ENCODE results near the gene FAM181A. TPM values are rescaled to one million over a fixed set of nuclear protein-coding genes. Genes with fewer than 3 reads are reported as not detected.
A peak's percentile ranks its signal among the peaks of the same experiment; 100 is the strongest.

Gene FAM181A
- total and polyA plus RNA-seq, 2 donors: 0.11 TPM; not detected in 1

GRCh38 chr14:93957751-93958566, 30.8 kb downstream of the FAM181A start:
- no peaks in the 10 kb centered on the region for H3K9me3 ChIP-seq (ENCODE audit: control insufficient read depth in 2 of 2, insufficient read depth in 1 of 2, low read length in 1 of 2)
- H3K27ac ChIP-seq (ENCODE audit: low read depth in 1 of 2, low read length in 1 of 2): no peak overlapping the region
- no peak overlapping the region for H3K4me3 ChIP-seq (ENCODE audit: low read length in 2 of 2)
- 97% methylated on average over 16 of the region's 16 CpGs for WGBS
- H3K4me1 ChIP-seq (ENCODE audit: control insufficient read depth in 2 of 2, insufficient read depth in 2 of 2, low read length in 2 of 2): peaks cover 0 to 50% of the 10 kb centered on the region in 2 donors
- no peak for DNase-seq (ENCODE audit: low read depth in 6 of 9, low spot score in 9 of 9)
- peaks cover 0 to 4% of the 10 kb centered on the region in 2 donors for H3K27me3 ChIP-seq (ENCODE audit: control insufficient read depth in 2 of 2, insufficient read depth in 1 of 2, low read length in 1 of 2)
- H3K36me3 ChIP-seq (ENCODE audit: control insufficient read depth in 2 of 2, insufficient read depth in 2 of 2, low read length in 1 of 2): no peaks in the 10 kb centered on the region

- 94% methylated on average over 7 of the region's 7 CpGs for WGBS
- Histone ChIP-seq H3K27ac (ENCODE audit: low read depth in 1 of 2, low read length in 1 of 2) (no peak overlapping the region), H3K4me3 (ENCODE audit: low read length in 2 of 2) (no peak overlapping the region), H3K27me3 (ENCODE audit: control insufficient read depth in 2 of 2, insufficient read depth in 1 of 2, low read length in 1 of 2) (peaks cover 0 to 4% of the 10 kb centered on the region in 2 donors), H3K9me3 (ENCODE audit: control insufficient read depth in 2 of 2, insufficient read depth in 1 of 2, low read length in 1 of 2) (no peaks in the 10 kb centered on the region), H3K36me3 (ENCODE audit: control insufficient read depth in 2 of 2, insufficient read depth in 2 of 2, low read length in 1 of 2) (no peaks in the 10 kb centered on the region), H3K4me1 (ENCODE audit: control insufficient read depth in 2 of 2, insufficient read depth in 2 of 2, low read length in 2 of 2) (peaks cover 0 to 51% of the 10 kb centered on the region in 2 donors)
- DNase-seq (ENCODE audit: low read depth in 6 of 9, low spot score in 9 of 9): no peak
Observed at GRCh38 chr14:93958567-93959238, 31.6 kb downstream of the FAM181A start.

- no peaks in the 10 kb centered on the region for H3K36me3 ChIP-seq (ENCODE audit: control insufficient read depth in 2 of 2, insufficient read depth in 2 of 2, low read length in 1 of 2)
- H3K27me3 ChIP-seq (ENCODE audit: control insufficient read depth in 2 of 2, insufficient read depth in 1 of 2, low read length in 1 of 2): no peaks in the 10 kb centered on the region
- no peak overlapping the region for H3K27ac ChIP-seq (ENCODE audit: low read depth in 1 of 2, low read length in 1 of 2)
- WGBS: 58% methylated on average over 23 of the region's 23 CpGs
- DNase-seq (ENCODE audit: low read depth in 6 of 9, low spot score in 9 of 9): peak in 6 of 9 donors; percentile 28 to 67 (median 32)
- peaks cover 0 to 51% of the 10 kb centered on the region in 2 donors for H3K4me1 ChIP-seq (ENCODE audit: control insufficient read depth in 2 of 2, insufficient read depth in 2 of 2, low read length in 2 of 2)
- no peak overlapping the region for H3K4me3 ChIP-seq (ENCODE audit: low read length in 2 of 2)
- no peaks in the 10 kb centered on the region for H3K9me3 ChIP-seq (ENCODE audit: control insufficient read depth in 2 of 2, insufficient read depth in 1 of 2, low read length in 1 of 2)
Observed at GRCh38 chr14:93959239-93960107, 32.3 kb downstream of the FAM181A start.

- Histone ChIP-seq H3K4me1 (ENCODE audit: control insufficient read depth in 2 of 2, insufficient read depth in 2 of 2, low read length in 2 of 2) (peaks cover 0 to 46% of the 10 kb centered on the region in 2 donors), H3K27ac (ENCODE audit: low read depth in 1 of 2, low read length in 1 of 2) (no peak overlapping the region), H3K4me3 (ENCODE audit: low read length in 2 of 2) (no peak overlapping the region), H3K9me3 (ENCODE audit: control insufficient read depth in 2 of 2, insufficient read depth in 1 of 2, low read length in 1 of 2) (no peaks in the 10 kb centered on the region), H3K27me3 (ENCODE audit: control insufficient read depth in 2 of 2, insufficient read depth in 1 of 2, low read length in 1 of 2) (no peaks in the 10 kb centered on the region), H3K36me3 (ENCODE audit: control insufficient read depth in 2 of 2, insufficient read depth in 2 of 2, low read length in 1 of 2) (no peaks in the 10 kb centered on the region)
- DNase-seq (ENCODE audit: low read depth in 6 of 9, low spot score in 9 of 9): no peak
Observed at GRCh38 chr14:93960108-93960475, 32.9 kb downstream of the FAM181A start.

GRCh38 chr14:93960774-93961438, 33.8 kb downstream of the FAM181A start:
- Histone ChIP-seq H3K36me3 (ENCODE audit: control insufficient read depth in 2 of 2, insufficient read depth in 2 of 2, low read length in 1 of 2) (no peaks in the 10 kb centered on the region), H3K9me3 (ENCODE audit: control insufficient read depth in 2 of 2, insufficient read depth in 1 of 2, low read length in 1 of 2) (no peaks in the 10 kb centered on the region), H3K4me1 (ENCODE audit: control insufficient read depth in 2 of 2, insufficient read depth in 2 of 2, low read length in 2 of 2) (peaks cover 0 to 42% of the 10 kb centered on the region in 2 donors), H3K27ac (ENCODE audit: low read depth in 1 of 2, low read length in 1 of 2) (no peak overlapping the region), H3K4me3 (ENCODE audit: low read length in 2 of 2) (no peak overlapping the region), H3K27me3 (ENCODE audit: control insufficient read depth in 2 of 2, insufficient read depth in 1 of 2, low read length in 1 of 2) (no peaks in the 10 kb centered on the region)
- 95% methylated on average over 3 of the region's 3 CpGs for WGBS
- DNase-seq (ENCODE audit: low read depth in 6 of 9, low spot score in 9 of 9): no peak

GRCh38 chr14:93961620-93962019, 34.5 kb downstream of the FAM181A start:
- no peak overlapping the region for H3K4me3 ChIP-seq (ENCODE audit: low read length in 2 of 2)
- peaks cover 0 to 37% of the 10 kb centered on the region in 2 donors for H3K4me1 ChIP-seq (ENCODE audit: control insufficient read depth in 2 of 2, insufficient read depth in 2 of 2, low read length in 2 of 2)
- H3K27ac ChIP-seq (ENCODE audit: low read depth in 1 of 2, low read length in 1 of 2): no peak overlapping the region
- H3K9me3 ChIP-seq (ENCODE audit: control insufficient read depth in 2 of 2, insufficient read depth in 1 of 2, low read length in 1 of 2): no peaks in the 10 kb centered on the region
- WGBS: 96% methylated on average over 8 of the region's 8 CpGs
- DNase-seq (ENCODE audit: low read depth in 6 of 9, low spot score in 9 of 9): no peak
- no peaks in the 10 kb centered on the region for H3K36me3 ChIP-seq (ENCODE audit: control insufficient read depth in 2 of 2, insufficient read depth in 2 of 2, low read length in 1 of 2)
- H3K27me3 ChIP-seq (ENCODE audit: control insufficient read depth in 2 of 2, insufficient read depth in 1 of 2, low read length in 1 of 2): no peaks in the 10 kb centered on the region

GRCh38 chr14:93962701-93963601, 35.8 kb downstream of the FAM181A start:
- Histone ChIP-seq H3K27ac (ENCODE audit: low read depth in 1 of 2, low read length in 1 of 2) (peak overlapping the region; percentile 36 to 70), H3K36me3 (ENCODE audit: control insufficient read depth in 2 of 2, insufficient read depth in 2 of 2, low read length in 1 of 2) (no peaks in the 10 kb centered on the region), H3K27me3 (ENCODE audit: control insufficient read depth in 2 of 2, insufficient read depth in 1 of 2, low read length in 1 of 2) (no peaks in the 10 kb centered on the region), H3K4me3 (ENCODE audit: low read length in 2 of 2) (no peak overlapping the region), H3K9me3 (ENCODE audit: control insufficient read depth in 2 of 2, insufficient read depth in 1 of 2, low read length in 1 of 2) (no peaks in the 10 kb centered on the region), H3K4me1 (ENCODE audit: control insufficient read depth in 2 of 2, insufficient read depth in 2 of 2, low read length in 2 of 2) (peaks cover 0 to 30% of the 10 kb centered on the region in 2 donors)
- WGBS: 45% methylated on average over 16 of the region's 16 CpGs
- peak in 1 of 9 donors; percentile 41 for DNase-seq (ENCODE audit: low read depth in 6 of 9, low spot score in 9 of 9)

- Histone ChIP-seq H3K27me3 (ENCODE audit: control insufficient read depth in 2 of 2, insufficient read depth in 1 of 2, low read length in 1 of 2) (peaks cover 0 to 3% of the 10 kb centered on the region in 2 donors), H3K4me1 (ENCODE audit: control insufficient read depth in 2 of 2, insufficient read depth in 2 of 2, low read length in 2 of 2) (peaks cover 0 to 26% of the 10 kb centered on the region in 2 donors), H3K4me3 (ENCODE audit: low read length in 2 of 2) (no peak overlapping the region), H3K27ac (ENCODE audit: low read depth in 1 of 2, low read length in 1 of 2) (no peak overlapping the region), H3K36me3 (ENCODE audit: control insufficient read depth in 2 of 2, insufficient read depth in 2 of 2, low read length in 1 of 2) (no peaks in the 10 kb centered on the region), H3K9me3 (ENCODE audit: control insufficient read depth in 2 of 2, insufficient read depth in 1 of 2, low read length in 1 of 2) (no peaks in the 10 kb centered on the region)
- WGBS: 96% methylated on average over 4 of the region's 4 CpGs
- DNase-seq (ENCODE audit: low read depth in 6 of 9, low spot score in 9 of 9): no peak
Observed at GRCh38 chr14:93963692-93964091, 36.5 kb downstream of the FAM181A start.
